ENCODE data around the gene VENTX. TPM values are rescaled to one million over a fixed set of nuclear protein-coding genes. Genes with fewer than 3 reads are reported as not detected.

The VENTX gene
- total and polyA plus RNA-seq, 2 experiments from 2014 or later = not detected

DNA sequence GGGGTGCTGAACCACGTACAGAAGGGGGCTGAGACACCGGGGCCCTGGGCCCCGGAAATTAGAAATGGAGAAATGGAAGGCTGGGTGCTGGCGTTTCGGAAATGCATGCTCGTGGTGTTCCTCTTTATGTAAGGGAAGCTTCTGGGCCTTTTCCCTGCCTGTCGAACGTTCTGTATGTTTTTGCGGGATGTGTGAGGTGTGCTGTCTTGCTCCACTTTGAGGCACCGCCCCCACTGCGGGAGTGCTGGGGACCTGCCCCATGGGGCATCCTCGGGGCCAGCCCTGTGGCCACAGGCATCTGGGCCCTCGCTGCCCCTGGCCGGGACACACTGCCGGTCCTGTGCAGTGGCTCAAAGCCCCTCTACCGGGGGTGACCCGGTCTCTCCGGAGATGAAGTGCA lies 1.7 kb upstream of the VENTX start:
- Histone ChIP-seq H3K9me2 (ENCODE audit: insufficient read depth) (no peaks in the 10 kb centered on the region), H3K4me2 (ENCODE audit: unreplicated experiment) (no peak overlapping the region), H3K27ac (no peak overlapping the region), H3K79me2 (ENCODE audit: insufficient read depth) (no peaks in the 10 kb centered on the region), H3K9ac (no peak overlapping the region), H3K4me3 (no peak overlapping the region), H3K36me3 (ENCODE audit: low read depth) (no peaks in the 10 kb centered on the region), H4K20me1 (ENCODE audit: insufficient read depth) (no peaks in the 10 kb centered on the region), H2AFZ (no peak overlapping the region), H3K4me1 (ENCODE audit: insufficient read depth) (no peaks in the 10 kb centered on the region), H3K9me3 (ENCODE audit: low read depth) (no peaks in the 10 kb centered on the region), H3F3A (ENCODE audit: insufficient read depth) (no peaks in the 10 kb centered on the region), H3K27me3 (replicated peaks; ENCODE audit: insufficient read depth) (peaks cover 74% of the 10 kb centered on the region)
- TF ChIP-seq EZH2 (IDR thresholded peaks at IDR 0.05; ENCODE audit: insufficient read depth, poor library complexity, severe bottlenecking) (peak; percentile 40), EZH2phosphoT487 (IDR thresholded peaks at IDR 0.05; ENCODE audit: insufficient read depth, low read depth) (no peak)
- in situ Hi-C loops (cut with MboI) = no loop called here
- no peak for DNase-seq
- WGBS, 2 experiments (ENCODE audit: low coverage in 1 of 2, low lambda C conversion rate in 2 of 2, missing lambda C conversion rate in 2 of 2) = 1% methylated on average over 15 to 18 of the region's 18 CpGs

DNA sequence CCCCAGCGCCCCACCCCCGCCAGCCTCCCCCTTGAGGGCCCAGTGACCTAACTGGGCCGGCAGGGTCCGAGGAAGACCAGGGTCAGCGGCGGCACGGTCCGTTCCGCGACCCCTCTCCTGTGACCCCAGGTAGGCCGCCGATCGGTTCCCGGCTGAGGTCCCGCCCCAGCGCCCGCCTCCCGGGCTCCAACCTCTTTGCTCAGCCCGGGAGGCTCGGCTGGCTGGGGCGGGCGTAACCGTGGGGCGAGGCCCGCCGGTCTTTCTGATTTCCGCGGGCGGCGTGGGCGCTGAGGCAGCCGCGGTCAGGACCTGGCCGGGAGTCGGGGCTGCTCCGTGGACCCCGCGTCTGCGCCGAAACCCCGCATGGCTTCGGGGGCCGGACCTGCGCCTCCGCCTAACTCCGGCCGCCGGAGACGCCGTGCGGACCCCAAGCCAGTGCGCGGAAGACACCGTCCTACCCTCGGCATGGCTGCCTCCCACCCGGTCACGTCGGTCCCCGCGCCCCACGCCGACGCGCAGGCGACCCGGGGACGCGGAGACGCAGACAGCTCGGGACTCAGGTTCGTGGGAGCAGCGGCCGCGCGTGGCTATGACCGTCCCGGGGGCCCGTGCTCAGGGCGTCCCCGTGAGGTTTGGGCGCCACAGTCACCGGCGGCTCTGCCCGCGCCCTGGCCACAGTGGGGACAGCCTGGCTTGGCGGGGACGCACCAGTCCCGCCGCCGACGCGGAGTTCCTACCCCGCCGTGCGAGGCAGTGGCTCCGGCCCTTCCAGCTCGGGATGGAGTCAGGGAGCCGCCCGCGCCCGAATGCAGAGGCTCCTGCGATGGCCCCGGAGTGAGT lies 1.0 kb upstream of the VENTX start:
- Histone ChIP-seq H3K79me2 (ENCODE audit: insufficient read depth) (no peaks in the 10 kb centered on the region), H4K20me1 (ENCODE audit: insufficient read depth) (no peaks in the 10 kb centered on the region), H3K9ac (no peak overlapping the region), H3K4me3 (no peak overlapping the region), H3K27me3 (replicated peaks; ENCODE audit: insufficient read depth) (peaks cover 75% of the 10 kb centered on the region), H3K4me1 (ENCODE audit: insufficient read depth) (no peaks in the 10 kb centered on the region), H3K9me2 (ENCODE audit: insufficient read depth) (no peaks in the 10 kb centered on the region), H3K27ac (no peak overlapping the region), H2AFZ (no peak overlapping the region), H3K9me3 (ENCODE audit: low read depth) (no peaks in the 10 kb centered on the region), H3K4me2 (ENCODE audit: unreplicated experiment) (no peak overlapping the region), H3K36me3 (ENCODE audit: low read depth) (no peaks in the 10 kb centered on the region), H3F3A (ENCODE audit: insufficient read depth) (no peaks in the 10 kb centered on the region)
- DNase-seq = peak; percentile 29
- in situ Hi-C loops (cut with MboI) = no loop called here
- TF ChIP-seq EZH2phosphoT487 (IDR thresholded peaks at IDR 0.05; ENCODE audit: insufficient read depth, low read depth) (no peak), EZH2 (IDR thresholded peaks at IDR 0.05; ENCODE audit: insufficient read depth, poor library complexity, severe bottlenecking) (no peak)
- 2 to 3% methylated on average over 61 to 99 of the region's 103 CpGs for WGBS, 2 experiments (ENCODE audit: low coverage in 1 of 2, low lambda C conversion rate in 2 of 2, missing lambda C conversion rate in 2 of 2)

DNA sequence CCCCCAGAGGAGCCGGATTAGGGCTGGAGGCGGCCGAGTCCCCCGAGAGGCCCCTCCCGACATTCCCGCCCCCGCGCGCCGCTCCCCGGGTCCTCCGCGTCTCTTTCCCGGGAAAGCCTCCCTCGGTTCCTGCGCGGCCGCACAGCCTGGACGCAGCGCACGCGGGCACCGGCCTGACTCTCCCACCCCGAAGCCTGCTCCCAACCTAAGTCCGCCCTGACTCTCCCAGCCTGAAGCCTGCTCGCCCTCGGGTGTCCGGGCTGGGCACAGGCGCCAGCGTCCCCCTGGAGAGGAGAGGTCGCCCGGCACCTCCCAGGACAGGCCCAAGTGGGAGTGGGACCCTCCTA lies 441 bp upstream of the VENTX start:
- no peaks in the 10 kb centered on the region for H3F3A ChIP-seq (ENCODE audit: insufficient read depth)

DNA sequence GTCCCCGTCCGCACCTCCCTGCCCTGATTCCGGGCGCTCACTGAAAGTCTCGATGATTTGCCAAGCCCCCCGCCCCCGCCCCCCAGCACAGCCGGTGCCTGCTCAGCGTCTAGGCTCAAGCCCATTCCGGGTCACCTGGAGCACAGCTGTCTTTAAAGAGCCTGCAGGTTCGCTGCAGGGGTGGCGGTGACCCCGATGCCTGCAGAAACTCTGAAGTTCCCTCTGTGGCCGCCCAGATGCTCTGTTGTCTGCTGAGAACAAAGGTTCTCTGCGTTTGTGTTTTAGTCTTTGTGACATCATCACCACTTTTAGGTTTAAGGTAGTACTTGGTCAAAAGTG lies 780 bp downstream of the VENTX start:
- Histone ChIP-seq H3K9me3 (ENCODE audit: low read depth) (no peaks in the 10 kb centered on the region), H3K4me3 (no peak overlapping the region), H3K79me2 (ENCODE audit: insufficient read depth) (no peaks in the 10 kb centered on the region), H3K4me2 (ENCODE audit: unreplicated experiment) (no peak overlapping the region), H3K4me1 (ENCODE audit: insufficient read depth) (no peaks in the 10 kb centered on the region), H3K27me3 (replicated peaks; ENCODE audit: insufficient read depth) (peaks cover 70% of the 10 kb centered on the region), H3K27ac (no peak overlapping the region), H3K36me3 (ENCODE audit: low read depth) (no peaks in the 10 kb centered on the region), H3F3A (ENCODE audit: insufficient read depth) (no peaks in the 10 kb centered on the region), H3K9me2 (ENCODE audit: insufficient read depth) (no peaks in the 10 kb centered on the region), H3K9ac (no peak overlapping the region), H2AFZ (no peak overlapping the region), H4K20me1 (ENCODE audit: insufficient read depth) (no peaks in the 10 kb centered on the region)
- DNase-seq = no peak
- WGBS, 2 experiments (ENCODE audit: low coverage in 1 of 2, low lambda C conversion rate in 2 of 2, missing lambda C conversion rate in 2 of 2) = 1 to 7% methylated on average over 14 of the region's 15 CpGs
- TF ChIP-seq EZH2phosphoT487 (IDR thresholded peaks at IDR 0.05; ENCODE audit: insufficient read depth, low read depth) (no peak), EZH2 (IDR thresholded peaks at IDR 0.05; ENCODE audit: insufficient read depth, poor library complexity, severe bottlenecking) (no peak)
- in situ Hi-C loops (cut with MboI) = no loop called here

More for the DNA sequence above, 441 bp upstream of the VENTX start:
- H3K9ac ChIP-seq = no peak overlapping the region
- H3K36me3 ChIP-seq (ENCODE audit: low read depth) = no peaks in the 10 kb centered on the region
- no peak overlapping the region for H3K4me3 ChIP-seq
- TF ChIP-seq EZH2 (IDR thresholded peaks at IDR 0.05; ENCODE audit: insufficient read depth, poor library complexity, severe bottlenecking) = no peak
- no peak for TF ChIP-seq EZH2phosphoT487 (IDR thresholded peaks at IDR 0.05; ENCODE audit: insufficient read depth, low read depth)
- DNase-seq = no peak
- WGBS, 2 experiments (ENCODE audit: low coverage in 1 of 2, low lambda C conversion rate in 2 of 2, missing lambda C conversion rate in 2 of 2) = 0 to 2% methylated on average over 12 to 29 of the region's 32 CpGs
- no peaks in the 10 kb centered on the region for H3K79me2 ChIP-seq (ENCODE audit: insufficient read depth)
- H2AFZ ChIP-seq = no peak overlapping the region
- H3K4me1 ChIP-seq (ENCODE audit: insufficient read depth) = no peaks in the 10 kb centered on the region
- H3K9me2 ChIP-seq (ENCODE audit: insufficient read depth) = no peaks in the 10 kb centered on the region
- no peak overlapping the region for H3K27ac ChIP-seq
- in situ Hi-C loops (cut with MboI) = no loop called here
- no peaks in the 10 kb centered on the region for H3K9me3 ChIP-seq (ENCODE audit: low read depth)
- no peak overlapping the region for H3K4me2 ChIP-seq (ENCODE audit: unreplicated experiment)
- H3K27me3 ChIP-seq (replicated peaks; ENCODE audit: insufficient read depth) = peaks cover 75% of the 10 kb centered on the region
- H4K20me1 ChIP-seq (ENCODE audit: insufficient read depth) = no peaks in the 10 kb centered on the region

Data from GM23248 (cell line).